Stimulated activated CD8-positive, alpha-beta memory T cell treated with anti-CD3 and anti-CD28 coated beads, Interleukin-4, amount 100 ng/mL, for 24 hours (primary cell): ENCODE data around the gene FAM209A.
"Not testable (repeated sequence)": the region's sequence is repeated elsewhere in the genome, so short reads cannot be mapped to it uniquely, and the experiment has no call there.

Source experiments
- DNase-seq: peaks from one replicate; pipeline ENCODE4 v3.0.0-alpha.2; 2020; ENCODE audit warnings: low read depth

Gene FAM209A

DNA sequence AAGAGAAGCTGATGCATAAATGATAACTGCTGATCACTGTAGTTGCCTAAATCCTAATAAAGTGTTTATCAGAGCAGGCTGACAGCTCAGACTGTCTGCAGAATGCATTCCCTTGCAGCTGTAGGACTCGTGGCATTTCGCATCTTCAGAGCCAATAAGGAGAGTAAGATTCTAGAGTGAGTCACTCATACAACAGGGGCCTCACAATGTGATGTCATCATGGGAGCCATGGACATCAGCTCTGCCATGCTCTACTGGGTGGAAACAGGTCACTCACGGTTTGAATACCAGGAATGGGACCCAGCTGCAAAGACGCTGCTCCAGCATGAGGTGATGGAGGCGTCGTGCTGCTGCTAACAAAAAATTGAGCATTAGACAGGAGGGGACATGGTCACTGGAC lies 15.9 kb downstream of the FAM209A start:
- DNase-seq: no peak

DNA sequence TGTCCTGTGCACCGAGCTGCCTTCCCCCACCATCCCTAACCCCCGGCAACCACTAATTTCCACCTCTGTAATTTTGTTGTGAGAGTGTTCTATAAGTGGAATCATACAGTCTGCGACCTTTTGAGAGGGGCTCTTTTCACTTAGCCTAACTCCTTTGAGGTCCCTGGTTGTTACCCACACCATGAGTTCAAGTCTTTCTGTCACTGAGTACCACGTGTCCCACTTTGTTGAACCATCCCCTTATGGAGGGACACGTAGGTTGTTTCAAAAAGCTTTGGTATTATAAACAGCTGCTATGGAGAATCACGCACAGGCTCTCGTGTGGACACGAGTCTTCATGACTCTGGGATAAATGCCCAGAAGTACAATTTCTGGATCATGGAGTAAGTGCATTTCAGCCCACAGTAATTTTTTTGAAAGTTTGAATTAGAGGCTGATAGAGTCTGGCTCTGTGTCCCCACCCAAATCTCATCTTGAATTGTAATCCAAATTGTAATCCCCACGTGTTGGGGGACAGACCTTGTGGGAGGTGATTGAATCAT lies 18.0 kb downstream of the FAM209A start:
- DNase-seq: no peak

DNA sequence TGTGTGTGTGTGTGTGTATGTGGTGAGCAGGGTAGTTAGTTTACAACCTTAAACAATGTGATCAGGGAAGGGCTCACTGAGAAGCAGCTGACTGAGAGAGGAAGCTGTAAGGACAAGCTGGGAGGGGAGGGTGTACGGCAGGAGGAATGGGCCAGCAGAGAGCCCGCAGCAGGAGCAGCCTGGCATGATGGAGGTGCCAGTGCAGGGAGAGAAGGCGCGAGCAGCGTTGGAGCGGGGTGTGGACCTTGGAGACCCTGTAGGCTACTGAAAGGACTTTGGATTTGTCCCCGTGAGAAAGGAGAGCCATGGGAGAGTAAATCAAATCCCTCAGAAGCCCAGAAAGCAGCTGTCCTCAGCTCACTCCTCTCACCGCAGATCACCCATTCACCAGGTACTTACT lies 27.0 kb downstream of the FAM209A start:
- no peak for DNase-seq

DNA sequence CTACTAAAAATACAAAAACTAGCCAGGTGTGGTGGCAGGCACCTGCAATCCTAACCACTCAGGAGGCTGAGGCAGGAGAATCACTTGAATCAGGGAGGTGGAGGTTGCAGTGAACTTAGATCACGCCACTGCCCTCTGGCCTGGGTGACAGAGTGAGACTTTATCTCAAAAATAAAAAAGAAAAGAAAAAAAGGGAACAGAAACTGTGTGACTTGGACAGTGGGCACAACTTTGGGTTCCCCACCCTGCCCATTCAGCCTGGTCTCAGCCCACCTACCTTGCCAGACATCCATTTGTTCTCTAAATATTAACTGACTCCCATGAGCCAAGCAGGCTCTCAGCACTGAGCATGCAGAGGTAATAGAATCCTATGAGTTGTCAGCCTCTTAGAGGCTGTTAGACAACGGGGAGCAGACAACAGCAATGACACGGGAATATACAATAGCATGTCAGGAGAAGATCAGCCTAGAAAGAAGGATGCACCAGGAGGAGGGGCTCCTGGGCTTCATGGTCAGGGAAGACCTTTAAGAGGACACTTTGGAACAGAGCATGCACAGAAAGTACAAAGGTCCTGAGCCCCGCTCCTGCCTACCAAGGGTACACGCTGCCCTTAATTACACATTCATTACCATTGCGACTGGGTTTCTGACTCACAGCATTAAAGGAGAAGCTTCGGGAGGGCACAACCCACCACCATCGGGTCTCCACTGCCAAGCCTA lies 28.5 kb downstream of the FAM209A start:
- no peak for DNase-seq

DNA sequence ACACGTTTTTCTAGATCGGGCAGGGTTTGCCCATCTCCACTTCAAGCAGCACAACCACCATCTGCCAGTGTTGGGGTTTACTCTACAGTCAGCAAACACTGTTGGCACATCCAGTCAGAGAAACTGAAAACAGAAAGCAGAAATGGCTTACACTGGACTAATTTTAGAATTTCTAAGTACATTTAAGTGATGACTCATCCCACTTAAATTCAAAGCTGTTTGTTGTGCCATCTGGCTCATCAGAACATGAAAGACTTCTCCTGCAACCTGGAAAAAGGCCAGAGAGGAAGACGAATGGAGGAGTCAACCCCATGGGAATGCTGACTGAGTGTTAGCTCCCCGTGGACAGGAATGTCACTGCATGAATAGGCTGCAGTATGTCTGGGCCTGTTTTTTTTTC lies 30.3 kb downstream of the FAM209A start:
- DNase-seq: no peak

DNA sequence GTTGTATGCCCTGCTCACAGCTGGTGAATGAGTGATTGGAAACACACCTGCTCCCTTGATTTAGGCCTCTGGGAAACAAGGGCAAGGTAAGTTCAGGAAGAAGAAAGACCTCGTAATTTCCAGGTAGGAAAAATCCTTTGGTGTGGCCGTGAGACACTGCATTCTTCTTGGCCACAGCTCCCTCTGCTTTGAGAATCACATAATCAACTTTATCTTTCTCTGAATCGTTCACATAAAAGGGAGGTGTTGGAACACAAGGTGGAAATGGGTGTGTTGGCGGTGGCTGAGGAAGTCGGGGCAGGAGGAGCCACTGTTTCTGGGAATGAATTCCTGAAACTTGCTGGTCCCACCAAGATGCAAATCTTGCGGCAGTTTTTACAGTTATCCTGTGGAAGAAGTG lies 34.4 kb downstream of the FAM209A start:
- DNase-seq: no peak

DNA sequence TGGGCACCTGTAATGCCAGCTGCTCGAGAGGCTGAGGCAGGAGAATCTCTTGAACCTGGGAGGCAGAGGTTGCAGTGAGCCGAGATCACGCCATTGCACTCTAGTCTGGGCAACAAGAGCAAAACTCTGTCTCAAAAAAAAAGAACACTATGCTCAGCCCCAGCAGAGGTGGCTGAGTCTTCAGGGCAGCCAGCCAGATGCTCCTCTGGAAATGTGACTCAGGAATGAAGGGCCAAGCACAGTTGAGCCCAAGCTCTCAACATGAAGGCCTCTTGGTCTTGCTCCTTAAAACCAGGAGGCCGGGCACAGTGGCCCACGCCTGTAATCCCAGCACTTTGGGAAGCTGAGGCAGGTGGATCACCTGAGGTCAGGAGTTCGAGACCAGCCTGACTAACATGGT lies 40.0 kb downstream of the FAM209A start:
- not testable (repeated sequence) for DNase-seq

DNA sequence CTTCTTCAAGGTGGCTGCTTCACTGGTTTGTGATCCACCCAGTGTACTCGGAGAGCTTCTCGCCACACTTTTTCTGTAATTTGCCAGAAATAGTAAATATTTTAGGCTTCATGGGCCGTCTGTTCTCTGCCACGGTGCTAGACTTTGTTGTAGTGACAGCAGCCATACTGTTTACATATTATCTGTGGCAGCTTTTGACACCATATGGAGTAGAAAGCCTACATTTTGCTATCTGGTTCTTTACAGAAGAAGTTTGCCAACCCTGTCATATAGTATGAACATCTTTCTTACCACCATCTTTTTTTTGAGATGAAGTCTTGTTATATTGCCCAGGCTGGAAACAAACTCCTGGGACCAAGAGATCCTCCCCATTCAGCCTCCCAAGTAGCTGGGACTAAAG lies 41.0 kb downstream of the FAM209A start:
- DNase-seq: no peak

DNA sequence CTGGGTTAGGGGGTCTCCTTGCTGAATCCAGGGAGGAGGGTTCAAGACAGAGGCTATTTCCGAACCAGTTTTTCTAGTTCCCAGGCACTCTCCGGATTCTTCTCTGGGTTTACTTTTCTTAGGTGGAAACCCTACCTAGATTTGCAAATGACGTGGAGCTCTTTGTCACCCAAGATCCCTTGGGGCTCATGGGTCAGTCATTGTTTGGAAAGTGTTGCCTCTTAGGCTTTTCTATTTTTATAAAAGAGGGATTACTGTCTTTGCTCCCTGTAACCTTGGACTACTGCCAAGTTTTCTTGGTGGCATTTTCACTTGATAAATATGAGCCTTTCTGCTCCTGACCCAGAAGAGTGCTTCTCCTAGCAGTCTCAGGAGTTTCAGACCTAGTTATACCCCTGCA lies 42.1 kb downstream of the FAM209A start:
- no peak for DNase-seq

DNA sequence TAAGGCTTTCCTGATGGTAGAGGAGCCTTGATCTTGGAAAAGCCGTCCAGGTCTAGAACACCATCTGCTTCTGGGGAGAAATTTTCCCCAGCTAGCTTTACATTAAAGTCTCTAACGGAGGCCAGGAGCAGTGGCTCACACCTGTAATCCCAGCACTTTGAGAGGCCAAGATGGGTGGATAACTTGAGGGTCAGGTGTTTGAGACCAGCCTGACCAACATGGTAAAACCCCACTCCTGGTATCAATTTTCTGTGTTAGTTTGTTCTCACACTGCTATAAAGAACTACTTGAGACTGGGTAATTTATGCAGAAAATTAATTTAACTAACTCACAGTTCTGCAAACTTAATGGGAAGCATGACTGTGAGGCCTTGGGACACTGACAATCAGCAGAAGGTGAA lies 46.3 kb downstream of the FAM209A start:
- no peak for DNase-seq

DNA sequence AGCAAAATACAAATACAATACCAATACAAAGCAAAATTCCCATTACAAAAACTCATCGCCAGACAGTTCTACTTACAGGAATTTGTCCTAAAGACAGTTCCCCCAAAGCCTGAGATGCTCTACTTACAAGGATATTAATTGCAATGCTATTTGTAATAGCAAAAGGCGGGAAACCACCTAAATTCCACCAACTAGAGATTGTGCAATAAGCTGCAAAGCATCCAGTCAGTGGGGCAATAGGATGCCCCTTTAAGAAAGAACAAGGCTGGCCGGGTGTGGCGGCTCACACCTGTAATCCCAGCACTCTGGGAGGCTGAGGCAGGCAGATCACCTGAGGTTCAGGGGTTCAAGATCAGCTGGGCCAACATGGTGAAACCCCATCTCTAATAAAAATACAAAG lies 47.6 kb downstream of the FAM209A start:
- no peak for DNase-seq

DNA sequence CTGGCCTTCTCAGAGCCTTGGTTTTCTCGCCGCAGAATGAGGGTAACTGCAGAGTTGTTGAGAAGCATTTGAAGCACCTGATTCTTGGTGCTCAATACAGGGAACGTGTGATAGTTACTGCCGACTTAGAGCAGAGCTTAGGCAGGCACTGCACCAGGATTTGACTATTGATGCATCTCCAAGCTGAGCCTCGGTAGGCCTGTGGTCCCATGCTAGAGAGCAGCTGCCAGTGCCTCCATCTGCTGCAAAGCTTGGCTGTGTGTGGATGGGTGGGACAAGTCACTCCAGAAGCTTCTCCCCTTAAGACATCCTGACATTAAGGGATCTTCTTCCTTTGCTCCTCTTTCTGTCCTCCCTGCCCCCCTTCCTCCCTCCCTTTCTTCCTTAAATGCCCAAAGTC lies 49.4 kb downstream of the FAM209A start:
- no peak for DNase-seq

DNA sequence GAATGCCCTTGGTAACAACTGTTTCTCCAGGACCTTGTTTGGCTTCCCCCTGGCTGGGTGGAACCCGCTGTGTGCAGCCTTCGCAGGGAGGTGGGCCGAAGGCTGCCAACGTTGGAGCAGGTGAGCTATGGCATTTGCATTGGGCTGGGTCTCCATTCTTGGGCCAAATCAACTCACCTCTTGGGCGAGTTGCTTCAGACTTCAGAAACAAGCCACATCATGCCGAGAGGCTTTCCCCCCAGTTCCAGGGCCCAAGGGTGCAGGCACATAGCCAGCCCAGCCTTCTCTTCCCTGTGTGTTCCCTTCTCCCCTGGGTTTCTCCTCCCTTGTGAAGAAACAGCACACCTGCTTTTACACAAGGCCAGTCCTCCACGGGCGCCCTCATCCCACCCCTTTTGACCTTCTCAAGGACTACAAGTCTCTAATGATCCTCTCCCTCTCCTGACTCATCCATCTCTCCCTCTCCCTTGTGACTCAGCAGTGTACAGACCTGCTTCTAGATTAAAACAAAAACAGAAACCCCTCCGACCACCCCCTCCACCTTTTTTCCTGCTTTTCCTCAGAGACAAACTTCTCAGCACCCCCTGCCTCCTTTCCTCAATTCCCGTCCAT lies 50.1 kb downstream of the FAM209A start:
- no peak for DNase-seq

DNA sequence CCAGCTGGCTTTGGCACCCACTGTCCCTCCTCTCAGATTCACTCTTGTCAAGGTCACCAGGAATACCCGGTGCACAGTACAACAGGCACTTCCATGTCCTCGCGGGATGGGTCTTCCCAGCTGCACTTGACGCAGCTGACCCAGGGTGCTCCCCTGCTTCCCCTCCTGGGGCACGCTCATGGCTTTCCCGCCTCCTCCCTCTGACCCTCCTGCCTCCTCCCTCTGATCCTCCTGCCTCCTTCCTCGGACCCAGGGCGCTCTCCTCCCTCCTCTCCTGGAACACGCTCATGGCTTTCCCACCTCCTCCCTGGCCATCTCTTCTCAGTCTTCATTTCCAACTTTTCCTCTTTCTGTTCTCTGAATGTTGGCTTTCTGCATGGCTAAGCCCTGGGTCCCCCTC lies 50.6 kb downstream of the FAM209A start:
- no peak for DNase-seq
